Activated T-helper 1 cell treated with Interleukin-2 at 50 U/mL for 16 hours (primary cell): ENCODE results near the gene CSNK1E.

Source experiments
- DNase-seq: peaks from one replicate; pipeline ENCODE4 v3.0.0-alpha.2; 2020; ENCODE audit warnings: low read depth

CSNK1E gene

DNA sequence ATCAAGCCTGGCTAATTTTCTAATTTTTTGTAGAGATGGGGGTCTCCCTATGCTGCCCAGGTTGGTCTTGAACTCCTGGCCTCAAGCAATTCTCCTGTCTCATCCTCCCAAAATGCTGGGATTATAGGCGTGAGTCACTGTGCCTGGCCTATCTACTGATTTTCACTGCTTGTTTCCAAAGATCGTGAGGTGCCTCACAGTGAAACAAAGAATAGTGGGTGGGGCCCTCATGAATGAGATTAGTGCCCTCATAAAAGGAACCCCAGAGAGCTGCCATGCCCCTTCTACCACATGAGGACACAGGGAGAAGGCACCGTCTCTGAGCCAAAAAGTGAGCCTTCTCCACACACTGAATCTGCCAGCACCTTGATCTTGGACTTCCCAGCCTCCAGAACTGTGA, 67.9 kb downstream of the CSNK1E start:
- DNase-seq = no peak

DNA sequence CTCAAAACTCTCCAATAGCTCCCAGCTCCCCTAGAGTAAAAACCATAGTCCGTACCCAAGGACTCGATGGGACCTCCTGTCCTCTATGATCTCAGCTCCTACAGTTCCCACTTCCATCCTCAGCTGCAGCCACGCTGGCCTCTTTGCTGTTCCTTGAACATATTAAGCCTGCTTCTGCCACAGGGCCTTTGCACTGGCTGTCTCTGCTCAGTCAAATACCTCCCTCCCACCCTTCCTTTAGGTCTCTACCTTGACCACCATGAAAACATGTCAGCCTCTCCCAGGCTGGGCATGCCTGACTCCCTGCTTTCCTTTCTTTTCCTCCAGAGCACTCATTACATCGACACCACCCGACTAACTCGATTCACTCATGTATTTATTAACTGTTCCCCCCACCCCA, 69.0 kb downstream of the CSNK1E start:
- no peak for DNase-seq

DNA sequence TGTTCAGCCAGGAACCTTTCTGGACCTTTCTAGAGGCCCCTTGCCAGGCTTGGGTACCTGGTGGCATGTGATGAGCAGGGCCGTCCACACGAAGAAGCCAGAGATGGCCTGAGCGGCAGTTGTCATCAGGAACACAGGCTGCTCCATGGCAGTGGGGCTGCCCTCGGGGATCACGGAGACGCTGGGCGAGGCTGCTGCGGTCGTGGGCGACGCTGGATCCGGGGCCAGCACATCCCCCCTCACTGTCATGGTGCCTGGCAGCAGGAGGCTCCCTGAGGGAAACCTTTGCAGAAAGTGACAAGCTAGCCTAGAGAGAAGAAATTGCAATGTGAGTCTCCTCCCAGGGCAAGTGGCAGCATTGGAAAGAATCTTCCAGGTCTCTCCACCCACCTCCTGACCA, 69.5 kb downstream of the CSNK1E start:
- no peak for DNase-seq

DNA sequence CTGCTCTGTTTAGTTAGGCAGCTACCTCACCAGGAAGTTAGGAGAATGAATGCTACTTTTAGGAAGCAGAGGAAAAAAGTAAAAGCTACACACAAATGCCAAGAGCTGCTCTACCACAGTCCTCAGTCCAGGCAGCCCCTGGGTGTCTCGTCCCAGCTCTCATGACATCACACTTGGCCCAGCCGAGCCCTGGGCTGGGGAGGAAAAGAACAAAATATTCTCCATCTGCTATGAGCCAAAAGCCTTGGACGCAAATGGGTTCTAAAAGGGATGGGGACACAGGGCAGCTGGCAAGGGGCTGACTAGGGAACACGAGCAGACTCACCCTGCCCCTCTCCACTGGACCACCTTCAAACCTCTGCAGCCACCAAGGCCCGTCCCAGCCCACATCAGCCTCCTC, 70.5 kb downstream of the CSNK1E start:
- no peak for DNase-seq

DNA sequence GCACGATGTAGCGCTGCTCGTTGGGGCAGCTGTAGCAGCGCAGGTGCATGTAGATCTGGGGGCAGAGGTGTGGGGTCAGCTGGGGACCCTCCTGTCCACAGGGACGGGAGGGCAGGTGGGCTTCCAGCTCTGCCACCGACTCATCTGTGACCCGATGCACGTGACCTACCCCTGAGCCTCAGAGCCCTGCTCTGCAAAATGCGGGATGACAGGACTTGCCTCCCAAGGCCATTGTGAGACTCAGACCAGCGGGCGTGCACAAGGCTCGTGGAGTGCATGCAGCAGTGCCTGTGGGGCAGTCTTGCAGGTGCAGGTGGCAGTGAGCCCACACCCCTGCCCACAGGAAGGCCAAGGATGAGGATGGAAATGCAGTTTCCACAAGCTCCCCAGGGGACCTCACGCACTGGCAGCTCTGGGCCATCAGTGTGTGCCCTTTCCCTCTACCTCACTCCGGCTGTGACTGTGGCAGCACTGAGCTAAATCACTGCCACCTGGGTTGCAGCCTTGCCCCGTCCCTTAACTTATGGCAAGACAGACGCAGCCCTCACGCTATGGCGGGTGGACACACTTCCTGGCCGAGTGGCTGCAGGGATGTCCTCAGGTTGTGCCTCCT, 71.1 kb downstream of the CSNK1E start:
- DNase-seq = no peak

DNA sequence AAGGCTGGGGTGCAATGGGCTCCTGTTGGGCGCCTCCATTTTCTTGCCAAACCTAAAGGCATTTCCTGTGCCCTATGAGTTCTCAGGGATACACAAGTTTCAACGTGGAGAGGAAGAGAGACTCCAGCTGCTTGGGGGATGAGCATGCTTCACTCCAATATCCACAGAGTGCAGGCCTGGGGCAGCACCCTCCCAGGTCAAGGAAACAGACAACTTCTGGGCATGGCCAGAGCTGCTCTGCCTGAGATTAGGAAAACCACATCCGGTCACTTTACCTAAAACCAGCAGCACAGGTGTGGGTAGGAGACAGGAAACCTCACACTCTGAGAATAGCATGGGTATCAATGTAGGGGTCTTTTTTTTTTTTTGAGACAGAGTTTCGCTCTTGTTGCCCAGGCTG, 73.1 kb downstream of the CSNK1E start:
- DNase-seq = no peak

DNA sequence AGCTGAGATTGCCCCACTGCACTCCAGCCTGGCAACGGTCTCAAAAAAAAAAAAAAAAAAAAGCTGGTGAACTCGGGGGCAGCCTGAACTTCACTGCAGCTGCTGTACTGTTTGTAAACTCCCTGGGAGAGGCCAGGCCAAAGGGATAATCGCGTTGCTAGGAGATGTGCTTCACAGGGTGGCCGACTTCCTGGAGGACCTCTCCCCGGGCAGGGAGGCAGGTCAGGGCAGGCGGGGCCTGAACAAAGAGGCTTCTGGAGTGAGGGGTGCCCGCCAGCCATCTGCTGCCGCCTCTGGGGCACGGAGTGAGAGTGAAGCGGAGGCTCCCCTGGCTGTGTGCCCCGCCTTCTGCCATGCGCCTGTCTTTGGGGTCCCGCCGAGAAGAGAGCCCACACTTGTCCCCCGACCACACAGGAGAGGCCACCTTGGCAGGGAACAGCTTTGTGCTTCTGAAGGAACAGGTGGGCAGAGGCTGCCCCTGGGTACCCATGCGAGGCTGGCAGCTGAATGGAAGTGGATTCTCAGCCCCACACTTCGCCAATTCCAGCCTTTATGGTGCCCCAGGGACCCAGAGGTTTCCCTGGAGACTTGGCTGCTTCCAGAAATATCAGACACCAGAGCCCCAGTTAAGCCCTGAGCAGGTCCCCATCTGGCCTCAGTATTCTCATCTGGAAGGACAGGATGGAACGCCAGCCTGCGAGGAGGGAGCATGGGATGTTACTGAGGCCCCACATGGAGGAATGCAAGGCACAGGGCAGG, 74.0 kb downstream of the CSNK1E start:
- no peak for DNase-seq

DNA sequence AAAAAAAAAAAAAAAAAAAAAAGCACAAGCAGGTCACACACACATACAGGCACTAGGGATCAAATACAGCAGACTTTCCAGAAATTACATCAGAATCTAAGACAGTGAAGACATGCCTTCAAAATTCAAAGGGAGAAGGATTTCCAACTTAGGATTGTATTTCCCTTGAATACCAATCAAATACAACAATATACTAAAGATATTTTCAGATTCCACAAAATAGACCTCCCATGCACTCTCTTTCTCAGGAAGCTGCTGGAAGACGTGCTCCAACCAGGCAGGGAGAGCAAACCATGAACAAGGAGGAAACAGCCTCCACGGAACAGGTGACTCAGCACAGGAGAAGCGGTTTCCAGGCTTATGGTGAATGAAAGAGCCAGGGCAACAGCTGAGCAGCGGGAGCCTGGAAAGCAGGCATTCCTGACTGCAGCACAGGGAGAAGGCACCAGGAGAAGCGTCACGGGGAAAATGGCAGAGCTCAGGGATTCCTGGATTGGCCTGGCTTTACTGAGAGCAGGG, 76.4 kb downstream of the CSNK1E start:
- no peak for DNase-seq
